Neural progenitor cell (in vitro differentiated cells): ENCODE results near the gene CCDC73.

ENCODE experiments used
- EZH2 ChIP-seq: fragments of 200-600 bp; sonication (generic); IDR thresholded peaks from 2 replicates; pipeline ENCODE4 v1.6.1; 2017; ENCODE audit warnings: antibody characterized with exemption, mild to moderate bottlenecking, moderate library complexity
- TF ChIP-seq, protein P1 (sequence below): fragments of 200-600 bp; sonication (generic); IDR thresholded peaks from 2 replicates; pipeline ENCODE4 v1.5.1; 2017; ENCODE audit warnings: antibody characterized with exemption, mild to moderate bottlenecking

DNA sequence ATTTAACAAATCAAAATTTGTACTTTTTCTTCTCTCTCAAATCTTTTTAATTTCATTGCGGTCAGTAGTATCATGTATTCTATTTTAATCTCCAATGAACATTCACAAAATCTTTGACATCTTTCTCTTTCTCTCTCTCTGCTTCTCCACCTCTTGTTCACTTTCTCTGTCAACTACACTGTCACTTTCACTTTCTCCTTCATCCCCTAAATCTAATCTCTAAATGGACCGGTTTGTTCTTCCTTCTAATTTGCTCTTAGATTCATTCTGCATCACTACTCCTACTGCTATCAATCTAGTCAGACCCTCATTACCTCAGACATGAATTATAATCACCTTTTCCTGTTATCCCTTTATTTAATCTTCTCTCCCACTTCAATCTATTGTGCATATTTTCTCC lies 18.6 kb downstream of the CCDC73 start:
- TF ChIP-seq EZH2 = no peak
- TF ChIP-seq, protein P1, sequence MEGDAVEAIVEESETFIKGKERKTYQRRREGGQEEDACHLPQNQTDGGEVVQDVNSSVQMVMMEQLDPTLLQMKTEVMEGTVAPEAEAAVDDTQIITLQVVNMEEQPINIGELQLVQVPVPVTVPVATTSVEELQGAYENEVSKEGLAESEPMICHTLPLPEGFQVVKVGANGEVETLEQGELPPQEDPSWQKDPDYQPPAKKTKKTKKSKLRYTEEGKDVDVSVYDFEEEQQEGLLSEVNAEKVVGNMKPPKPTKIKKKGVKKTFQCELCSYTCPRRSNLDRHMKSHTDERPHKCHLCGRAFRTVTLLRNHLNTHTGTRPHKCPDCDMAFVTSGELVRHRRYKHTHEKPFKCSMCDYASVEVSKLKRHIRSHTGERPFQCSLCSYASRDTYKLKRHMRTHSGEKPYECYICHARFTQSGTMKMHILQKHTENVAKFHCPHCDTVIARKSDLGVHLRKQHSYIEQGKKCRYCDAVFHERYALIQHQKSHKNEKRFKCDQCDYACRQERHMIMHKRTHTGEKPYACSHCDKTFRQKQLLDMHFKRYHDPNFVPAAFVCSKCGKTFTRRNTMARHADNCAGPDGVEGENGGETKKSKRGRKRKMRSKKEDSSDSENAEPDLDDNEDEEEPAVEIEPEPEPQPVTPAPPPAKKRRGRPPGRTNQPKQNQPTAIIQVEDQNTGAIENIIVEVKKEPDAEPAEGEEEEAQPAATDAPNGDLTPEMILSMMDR = no peak
